HG03280 (cell line): ENCODE results near the gene CCNDBP1.

Source experiments
- ATAC-seq: cut with Tn5 transposase; IDR thresholded peaks from one replicate; pipeline ENCODE4 v1.9.1; 2021; ENCODE audit warnings: mild to moderate bottlenecking, moderate library complexity; ENCODE audit not compliant: unreplicated experiment

CCNDBP1 gene

GRCh38 chr15:43243020-43243645 is 57.9 kb downstream of the CCNDBP1 start:
- no peak for ATAC-seq

- no peak for ATAC-seq
Measured at GRCh38 chr15:43244092-43244491, 58.9 kb downstream of the CCNDBP1 start.

- ATAC-seq = no peak
Measured at GRCh38 chr15:43246261-43246774, 61.1 kb downstream of the CCNDBP1 start.
